Measurements from ENCODE around the gene ITCH.

The ITCH gene

GRCh38 chr20:34448517-34448916 is 85.4 kb downstream of the ITCH start:
- TF ChIP-seq CTCF (conservative IDR thresholded peaks at IDR 0.05; ENCODE audit: control insufficient read depth, insufficient read depth, low read depth, low read length): no peak
- no peak for DNase-seq (ENCODE audit: low read depth)
- H3K4me3 ChIP-seq (ENCODE audit: control insufficient read depth, low read depth, low read length): no peak overlapping the region

DNA sequence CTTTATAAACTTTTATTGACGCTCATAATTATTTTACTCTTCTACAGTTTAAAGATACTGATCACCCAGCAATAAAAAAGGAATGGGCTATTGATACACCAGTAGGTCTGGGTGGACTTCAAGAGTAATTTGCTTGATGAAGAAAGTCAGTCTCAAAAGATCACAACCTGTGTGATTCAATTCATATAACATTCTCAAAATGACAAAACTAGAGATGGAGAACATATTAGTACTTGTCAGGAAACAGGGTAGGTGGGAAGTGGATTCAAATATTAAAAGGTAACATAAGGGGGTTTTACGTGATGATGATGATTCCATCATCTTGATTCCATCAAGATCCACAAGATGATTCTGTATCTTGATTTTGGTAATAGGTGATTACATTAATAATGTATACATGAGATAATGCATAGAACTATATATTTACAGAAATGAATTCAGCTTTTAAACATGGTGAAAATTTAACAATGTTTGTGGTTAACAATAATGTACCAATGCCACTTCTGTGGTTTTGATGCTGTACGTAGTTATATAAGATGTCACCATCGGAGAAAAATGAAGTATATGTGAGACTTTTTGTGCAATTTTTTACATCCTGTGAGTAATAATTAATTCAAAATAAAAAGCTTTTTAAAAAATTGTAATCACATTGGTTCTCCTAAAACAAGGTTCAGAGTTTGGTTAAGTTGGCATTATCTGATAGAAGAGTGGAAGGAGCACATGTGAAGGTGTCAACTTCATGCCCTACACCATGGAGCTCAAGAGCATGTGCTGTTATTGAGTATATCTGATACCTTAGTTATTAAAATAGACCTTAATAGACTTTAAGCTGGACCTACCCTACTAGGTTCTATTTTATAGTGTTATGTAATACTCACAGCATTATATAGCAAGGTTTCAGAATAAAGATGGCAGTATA is 86.9 kb downstream of the ITCH start:
- DNase-seq (ENCODE audit: low read depth): no peak
- no peak for TF ChIP-seq CTCF (conservative IDR thresholded peaks at IDR 0.05; ENCODE audit: control insufficient read depth, insufficient read depth, low read depth, low read length)
- H3K4me3 ChIP-seq (ENCODE audit: control insufficient read depth, low read depth, low read length): no peak overlapping the region

GRCh38 chr20:34452281-34452982 is 89.4 kb downstream of the ITCH start:
- H3K4me3 ChIP-seq (ENCODE audit: control insufficient read depth, low read depth, low read length): no peak overlapping the region
- DNase-seq (ENCODE audit: low read depth): peak; percentile 47
- no peak for TF ChIP-seq CTCF (conservative IDR thresholded peaks at IDR 0.05; ENCODE audit: control insufficient read depth, insufficient read depth, low read depth, low read length)

DNA sequence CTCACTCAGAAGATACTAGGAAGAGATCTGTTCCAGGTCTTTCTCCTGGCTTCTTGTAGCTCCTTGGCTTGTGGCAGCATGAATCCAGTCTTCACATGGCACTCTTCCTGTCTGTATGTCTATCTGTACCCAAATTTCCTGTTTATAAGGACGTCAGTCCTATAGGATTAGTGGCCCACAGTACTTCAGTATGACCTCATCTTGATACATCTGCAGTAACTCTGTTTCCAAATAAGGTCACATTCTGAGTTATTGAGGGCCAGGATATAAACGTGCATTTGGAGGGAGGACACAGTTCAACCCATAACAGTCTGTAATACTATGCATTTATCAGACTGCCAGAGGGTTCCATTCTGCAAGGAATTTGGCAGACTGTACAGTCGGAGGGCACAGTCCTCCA is 95.6 kb downstream of the ITCH start:
- TF ChIP-seq CTCF (conservative IDR thresholded peaks at IDR 0.05; ENCODE audit: control insufficient read depth, insufficient read depth, low read depth, low read length): no peak
- no peak overlapping the region for H3K4me3 ChIP-seq (ENCODE audit: control insufficient read depth, low read depth, low read length)
- DNase-seq (ENCODE audit: low read depth): peak; percentile 9

DNA sequence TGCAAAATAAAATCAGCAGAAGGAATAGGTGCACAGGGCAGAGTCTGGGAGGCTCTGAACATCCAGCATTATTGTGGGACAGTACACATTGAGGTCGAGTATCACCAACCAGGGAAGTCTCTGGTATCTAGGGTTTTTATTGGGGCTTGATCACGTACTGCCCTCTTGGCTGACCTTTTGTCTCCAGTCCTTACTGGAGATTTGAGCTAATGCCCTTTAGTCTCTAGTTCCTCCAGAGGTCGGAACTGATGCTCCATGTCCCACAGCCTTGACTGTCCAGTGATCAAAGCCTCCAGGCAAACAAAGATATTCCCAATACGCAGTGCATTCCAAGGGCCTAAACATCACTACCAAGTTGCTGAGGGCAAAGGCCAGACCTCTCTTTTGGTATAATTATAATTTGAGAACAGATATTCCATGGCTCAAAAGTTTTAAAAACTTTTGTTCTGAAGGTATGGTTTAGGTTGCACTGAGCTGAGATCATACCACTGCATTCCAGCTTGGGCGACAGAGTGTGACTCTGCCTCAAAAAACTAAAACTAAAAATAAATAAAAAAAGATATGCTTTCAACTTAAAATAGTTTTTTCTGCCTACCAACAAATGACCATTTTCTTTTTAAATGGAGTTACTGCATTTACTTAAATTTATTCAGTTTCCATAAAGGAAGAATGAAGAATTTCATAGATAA is 96.3 kb downstream of the ITCH start:
- TF ChIP-seq CTCF (conservative IDR thresholded peaks at IDR 0.05; ENCODE audit: control insufficient read depth, insufficient read depth, low read depth, low read length): no peak
- H3K4me3 ChIP-seq (ENCODE audit: control insufficient read depth, low read depth, low read length): no peak overlapping the region
- no peak for DNase-seq (ENCODE audit: low read depth)

DNA sequence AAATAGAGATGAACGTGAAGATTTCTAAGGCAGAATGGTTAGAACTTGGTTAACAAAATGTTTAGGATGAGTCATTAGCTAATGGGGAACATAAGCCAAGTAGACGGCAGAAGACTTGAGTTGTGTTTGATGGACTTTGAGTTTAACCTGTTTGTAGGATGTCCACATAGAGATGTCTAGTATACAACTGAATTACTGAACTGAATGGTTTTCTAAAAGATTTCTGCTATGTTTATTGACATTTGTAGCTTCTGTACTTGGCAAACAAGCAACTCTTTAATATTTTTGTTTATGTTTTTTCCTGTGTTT is 98.7 kb downstream of the ITCH start:
- TF ChIP-seq CTCF (conservative IDR thresholded peaks at IDR 0.05; ENCODE audit: control insufficient read depth, insufficient read depth, low read depth, low read length): no peak
- DNase-seq (ENCODE audit: low read depth): peak; percentile 47

More for the DNA sequence above, 98.7 kb downstream of the ITCH start:
- H3K4me3 ChIP-seq (ENCODE audit: control insufficient read depth, low read depth, low read length): no peak overlapping the region

All from fibroblast of mammary gland (primary cell).